Chondrocyte (in vitro differentiated cells): Measurements from ENCODE around the gene ATP10A. TPM values are rescaled to one million over a fixed set of nuclear protein-coding genes. Genes with fewer than 3 reads are reported as not detected.
A peak's percentile ranks its signal among the peaks of the same experiment; 100 is the strongest.

Experiments
- DNase-seq: peaks from one replicate; pipeline ENCODE4 v3.0.0; 2021; ENCODE audit warnings: mixed read lengths, low spot score
- H3K27ac Mint-ChIP-seq: one replicate; pipeline ENCODE4 v1.8.0; 2021; ENCODE audit warnings: mild to moderate bottlenecking, moderate library complexity, mixed read lengths; ENCODE audit not compliant: unreplicated experiment
- H3K27me3 Mint-ChIP-seq: 2 replicates; pipeline ENCODE4 v1.8.0; 2021; ENCODE audit warnings: low read depth, mixed read lengths
- H3K36me3 Mint-ChIP-seq: 2 replicates; pipeline ENCODE4 v1.8.0; 2021; ENCODE audit warnings: low read depth, mixed read lengths
- H3K4me1 Mint-ChIP-seq: 2 replicates; pipeline ENCODE4 v1.8.0; 2021; ENCODE audit warnings: low read depth, mild to moderate bottlenecking, mixed read lengths
- H3K4me3 Mint-ChIP-seq: one replicate; pipeline ENCODE4 v1.8.0; 2021; ENCODE audit warnings: mild to moderate bottlenecking, moderate library complexity, mixed read lengths; ENCODE audit not compliant: unreplicated experiment
- H3K9me3 Mint-ChIP-seq: 2 replicates; pipeline ENCODE4 v1.8.0; 2021; ENCODE audit warnings: low read depth, mixed read lengths
- total RNA-seq: library from RNA; stranded (reverse); gene quantifications from 3 replicates; pipeline ENCODE4 v1.2.1, GENCODE V29; 2021
- TF ChIP-seq, protein P1 (sequence below): fragments of 200-600 bp; sonication (generic); IDR thresholded peaks from 2 replicates; pipeline ENCODE4 v1.5.0; 2021; ENCODE audit warnings: antibody characterized with exemption, mild to moderate bottlenecking, moderate library complexity

ATP10A gene
- total RNA-seq, 1 donor from 2014 or later = 163 TPM

DNA sequence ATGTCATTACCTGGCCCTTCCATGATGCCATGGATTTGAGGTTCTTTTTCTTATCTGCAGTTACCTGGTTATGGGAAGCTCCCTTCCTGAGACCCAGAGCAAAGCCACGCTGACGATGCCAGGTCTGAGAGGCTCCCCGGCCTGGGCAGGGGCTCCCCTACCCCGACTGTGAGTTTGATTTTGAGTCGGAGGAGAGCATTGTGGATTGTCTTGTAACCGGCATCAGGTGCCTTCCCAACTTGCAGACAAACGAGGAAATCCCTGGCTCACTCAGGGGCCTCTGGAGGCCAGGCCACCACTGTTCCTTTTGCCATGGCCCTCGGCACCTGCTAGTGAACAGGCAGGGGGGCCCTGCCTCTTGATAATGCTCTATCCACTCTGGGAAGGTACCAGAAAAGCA lies 151.4 kb downstream of the ATP10A start:
- peak; percentile 27 for DNase-seq
- peaks cover 42% of the 10 kb centered on the region for H3K36me3 Mint-ChIP-seq
- H3K4me1 Mint-ChIP-seq = peaks cover 29% of the 10 kb centered on the region
- H3K27ac Mint-ChIP-seq = peak overlapping the region; percentile 65
- no peaks in the 10 kb centered on the region for H3K9me3 Mint-ChIP-seq
- H3K4me3 Mint-ChIP-seq = no peak overlapping the region
- TF ChIP-seq, protein P1, sequence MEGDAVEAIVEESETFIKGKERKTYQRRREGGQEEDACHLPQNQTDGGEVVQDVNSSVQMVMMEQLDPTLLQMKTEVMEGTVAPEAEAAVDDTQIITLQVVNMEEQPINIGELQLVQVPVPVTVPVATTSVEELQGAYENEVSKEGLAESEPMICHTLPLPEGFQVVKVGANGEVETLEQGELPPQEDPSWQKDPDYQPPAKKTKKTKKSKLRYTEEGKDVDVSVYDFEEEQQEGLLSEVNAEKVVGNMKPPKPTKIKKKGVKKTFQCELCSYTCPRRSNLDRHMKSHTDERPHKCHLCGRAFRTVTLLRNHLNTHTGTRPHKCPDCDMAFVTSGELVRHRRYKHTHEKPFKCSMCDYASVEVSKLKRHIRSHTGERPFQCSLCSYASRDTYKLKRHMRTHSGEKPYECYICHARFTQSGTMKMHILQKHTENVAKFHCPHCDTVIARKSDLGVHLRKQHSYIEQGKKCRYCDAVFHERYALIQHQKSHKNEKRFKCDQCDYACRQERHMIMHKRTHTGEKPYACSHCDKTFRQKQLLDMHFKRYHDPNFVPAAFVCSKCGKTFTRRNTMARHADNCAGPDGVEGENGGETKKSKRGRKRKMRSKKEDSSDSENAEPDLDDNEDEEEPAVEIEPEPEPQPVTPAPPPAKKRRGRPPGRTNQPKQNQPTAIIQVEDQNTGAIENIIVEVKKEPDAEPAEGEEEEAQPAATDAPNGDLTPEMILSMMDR = no peak
- no peaks in the 10 kb centered on the region for H3K27me3 Mint-ChIP-seq

- DNase-seq = peak; percentile 43
- no peaks in the 10 kb centered on the region for H3K9me3 Mint-ChIP-seq
- H3K27ac Mint-ChIP-seq = peak overlapping the region; percentile 65
- H3K4me3 Mint-ChIP-seq = no peak overlapping the region
- TF ChIP-seq, protein P1 = no peak
- peaks cover 42% of the 10 kb centered on the region for H3K36me3 Mint-ChIP-seq
- no peaks in the 10 kb centered on the region for H3K27me3 Mint-ChIP-seq
- peaks cover 25% of the 10 kb centered on the region for H3K4me1 Mint-ChIP-seq
Measured at GRCh38 chr15:25711164-25711563, 152.0 kb downstream of the ATP10A start.

GRCh38 chr15:25710184-25710583 lies 152.9 kb downstream of the ATP10A start:
- H3K27me3 Mint-ChIP-seq = no peaks in the 10 kb centered on the region
- H3K27ac Mint-ChIP-seq = peak overlapping the region; percentile 69
- DNase-seq = peak; percentile 76
- peaks cover 30% of the 10 kb centered on the region for H3K4me1 Mint-ChIP-seq
- peaks cover 45% of the 10 kb centered on the region for H3K36me3 Mint-ChIP-seq
- TF ChIP-seq, protein P1 = peak; percentile 82
- no peaks in the 10 kb centered on the region for H3K9me3 Mint-ChIP-seq
- no peak overlapping the region for H3K4me3 Mint-ChIP-seq

- Mint-ChIP-seq H3K36me3 (peaks cover 47% of the 10 kb centered on the region), H3K27ac (peak overlapping the region; percentile 77), H3K9me3 (no peaks in the 10 kb centered on the region), H3K27me3 (no peaks in the 10 kb centered on the region), H3K4me3 (no peak overlapping the region), H3K4me1 (peaks cover 34% of the 10 kb centered on the region)
- DNase-seq = peak; percentile 75
- TF ChIP-seq, protein P1 = no peak
Measured at GRCh38 chr15:25709437-25710159, 153.5 kb downstream of the ATP10A start.

GRCh38 chr15:25708391-25708790 lies 154.7 kb downstream of the ATP10A start:
- TF ChIP-seq, protein P1 = no peak
- Mint-ChIP-seq H3K9me3 (no peaks in the 10 kb centered on the region), H3K36me3 (peaks cover 39% of the 10 kb centered on the region), H3K27me3 (no peaks in the 10 kb centered on the region), H3K27ac (peak overlapping the region; percentile 77), H3K4me1 (peaks cover 34% of the 10 kb centered on the region), H3K4me3 (no peak overlapping the region)
- peak; percentile 20 for DNase-seq
